GM19438 (cell line): ENCODE data around the gene LCN6.
"Not testable (repeated sequence)": the region's sequence is repeated elsewhere in the genome, so short reads cannot be mapped to it uniquely, and the experiment has no call there.

Experiments
- ATAC-seq: cut with Tn5 transposase; IDR thresholded peaks from one replicate; pipeline ENCODE4 v1.9.1; 2021; ENCODE audit warnings: low read depth; ENCODE audit not compliant: unreplicated experiment

Gene LCN6

DNA sequence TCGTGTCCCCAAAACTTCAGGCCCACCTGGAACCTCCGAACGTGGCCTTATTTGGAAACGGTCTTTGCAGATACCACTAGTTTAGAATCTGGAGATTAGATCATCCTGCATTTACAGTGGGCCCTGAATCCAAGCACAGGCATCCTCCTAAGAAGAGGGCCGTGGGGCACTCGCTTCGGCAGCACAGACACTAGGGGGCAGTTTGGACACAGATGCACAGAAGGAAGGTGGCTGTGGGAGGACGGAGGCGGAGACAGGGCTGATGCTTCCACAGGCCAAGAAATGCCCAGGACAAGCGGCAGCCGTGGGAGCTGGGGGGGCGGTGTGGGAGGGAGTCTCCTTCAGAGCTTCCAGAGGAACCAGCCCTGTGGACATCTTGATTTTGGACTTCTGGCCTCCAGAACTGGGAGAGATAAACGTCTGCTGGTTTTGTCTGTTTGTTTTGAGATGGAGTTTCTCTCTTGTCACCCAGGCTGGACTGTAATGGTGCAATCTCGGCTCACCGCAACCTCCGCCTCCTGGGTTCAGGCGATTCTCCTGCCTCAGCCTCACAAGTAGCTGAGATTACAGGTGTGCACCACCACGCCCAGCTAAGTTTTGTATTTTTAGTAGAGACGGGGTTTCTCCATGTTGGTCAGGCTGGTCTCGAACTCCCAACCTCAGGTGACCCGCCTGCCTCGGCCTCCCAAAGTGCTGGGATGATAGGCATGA, 12.7 kb upstream of the LCN6 start:
- not testable (repeated sequence) for ATAC-seq

DNA sequence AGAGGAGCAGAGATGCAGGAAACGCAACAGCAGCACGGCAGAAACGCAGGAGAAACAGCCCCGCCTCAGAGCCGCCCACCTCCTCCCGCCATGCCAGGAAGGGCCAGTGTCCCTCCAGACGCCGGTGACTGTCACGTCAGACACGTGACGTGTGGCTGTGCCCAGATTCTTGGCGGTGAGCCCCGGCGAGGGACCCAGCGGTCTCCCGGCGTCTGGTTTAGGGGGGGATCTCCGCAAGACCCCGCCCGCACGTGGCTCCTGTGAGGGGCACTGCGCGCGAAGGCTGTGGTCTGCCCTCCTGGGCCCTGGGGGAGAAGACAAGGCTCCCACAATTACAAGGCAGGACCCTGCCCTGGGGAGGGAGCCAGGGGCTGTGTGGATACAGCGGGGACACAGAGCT, 12.1 kb upstream of the LCN6 start:
- ATAC-seq: no peak

DNA sequence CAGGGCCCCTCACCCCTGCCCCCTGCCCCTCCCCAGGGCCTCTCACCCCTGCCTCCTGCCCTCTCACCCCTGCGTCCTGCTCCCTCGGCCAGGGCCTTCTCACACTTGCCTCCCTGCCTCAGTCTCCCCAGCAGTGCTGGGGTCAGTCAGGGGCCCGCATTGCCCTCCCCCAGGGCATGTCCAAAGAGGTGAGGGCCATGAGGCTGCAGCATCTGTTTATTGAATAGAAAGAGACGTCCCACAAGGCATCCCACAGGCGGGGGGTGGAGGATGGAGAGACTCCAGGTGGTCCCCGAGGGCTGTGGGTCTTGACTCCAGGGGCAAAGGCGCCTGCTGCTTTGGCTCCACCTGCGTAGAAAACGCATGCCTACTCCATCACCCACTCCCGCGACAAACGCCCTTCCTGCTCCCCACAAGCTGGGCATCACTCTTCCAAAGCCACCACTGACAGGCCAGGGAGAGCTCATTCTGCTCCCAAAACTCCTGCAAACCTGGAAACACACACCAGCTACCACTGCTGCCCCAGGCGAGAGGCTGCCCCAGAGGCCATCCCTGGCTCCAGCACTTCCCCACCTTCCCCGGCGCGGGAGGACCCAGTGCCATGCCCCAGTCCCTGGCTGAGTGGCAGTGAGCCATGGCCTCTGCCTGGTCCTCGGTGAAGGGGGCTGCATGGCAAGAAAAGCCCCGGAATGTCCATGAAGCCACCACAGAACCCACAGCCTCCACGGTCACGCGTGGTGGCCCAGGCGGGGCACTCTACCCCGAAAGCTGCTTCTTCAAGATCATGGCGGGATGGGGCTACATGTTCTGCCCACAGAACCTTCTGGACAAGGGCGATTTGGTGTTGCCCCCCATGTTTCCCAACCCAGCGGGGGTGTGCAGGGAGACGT, 11.4 kb upstream of the LCN6 start:
- ATAC-seq: no peak

DNA sequence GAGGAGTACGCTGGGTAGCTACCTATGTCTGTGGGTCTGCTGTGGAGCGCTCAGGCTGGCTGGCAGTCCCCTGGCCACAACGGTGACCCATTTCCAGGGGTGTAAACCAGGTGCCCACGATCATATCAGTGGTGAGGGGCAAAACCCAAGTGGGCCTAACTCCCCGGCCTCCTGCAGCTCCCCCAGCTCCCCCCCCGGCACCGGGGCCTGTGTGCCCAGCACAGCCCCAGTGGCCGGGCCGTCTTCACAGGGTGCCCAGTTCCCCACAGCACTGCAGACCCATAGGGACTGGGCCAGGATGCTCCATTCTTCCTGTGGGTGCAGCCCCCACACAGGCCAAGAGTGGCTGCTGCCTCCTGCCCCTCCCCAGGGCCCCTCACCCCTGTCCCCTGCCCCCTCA, 10.7 kb upstream of the LCN6 start:
- no peak for ATAC-seq

DNA sequence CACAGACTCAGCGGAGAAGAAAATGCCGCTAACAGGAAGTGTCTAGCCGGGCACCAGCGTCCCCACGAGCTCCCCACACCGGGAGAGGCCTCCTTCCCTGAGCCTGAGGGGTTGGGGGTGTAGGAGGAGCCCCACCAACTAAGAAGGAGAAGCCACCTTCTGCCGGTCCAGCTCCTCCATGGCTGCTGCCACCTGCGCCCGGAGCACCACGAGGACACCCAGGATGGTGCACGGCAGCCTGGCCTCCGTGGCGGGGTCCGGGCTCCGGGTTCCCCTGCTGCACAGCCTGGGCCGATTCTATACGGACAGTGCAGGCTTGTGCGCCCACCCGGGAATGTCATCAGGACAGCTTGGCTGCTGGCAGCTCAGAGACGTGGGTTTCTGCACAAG, 9.4 kb upstream of the LCN6 start:
- ATAC-seq: no peak

DNA sequence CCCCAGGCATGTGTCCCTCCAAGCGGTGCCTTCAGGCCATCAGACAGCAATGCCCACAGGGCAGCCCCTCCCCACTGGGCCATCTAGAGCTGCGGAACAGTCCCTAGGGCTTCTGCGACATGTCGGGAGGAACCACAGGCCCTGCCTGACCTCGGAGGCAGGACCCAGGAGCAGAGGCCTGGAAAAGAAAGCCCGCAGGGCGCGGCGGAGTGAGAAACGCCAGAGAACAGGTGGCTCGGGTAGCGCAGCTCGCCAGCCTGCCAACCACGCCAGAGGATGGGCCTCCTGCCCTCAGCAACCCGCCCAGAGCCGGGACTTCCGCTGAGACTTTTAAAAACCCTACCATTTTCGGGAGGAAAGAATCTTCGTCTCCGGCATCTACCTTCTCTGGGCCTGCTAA, 9.0 kb upstream of the LCN6 start:
- no peak for ATAC-seq

DNA sequence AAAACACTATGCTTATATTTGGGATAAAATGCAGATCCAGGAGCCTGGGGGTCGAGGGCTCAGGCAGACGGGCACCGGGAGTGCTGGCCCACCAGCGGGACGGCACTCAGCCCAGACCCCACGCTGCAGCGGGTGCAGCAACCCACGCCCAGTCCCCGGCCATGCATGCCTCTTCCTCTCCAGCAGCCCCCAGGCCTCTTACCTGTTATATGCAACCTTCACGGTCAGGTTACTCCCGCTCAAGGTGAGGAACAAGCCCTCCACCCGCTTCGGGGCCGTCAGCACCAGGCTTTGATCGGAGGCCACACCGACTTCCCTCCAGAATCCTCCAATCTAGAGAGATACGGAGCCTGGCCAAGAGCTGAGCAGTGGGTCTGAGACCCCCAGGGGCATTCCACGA, 8.5 kb upstream of the LCN6 start:
- no peak for ATAC-seq

DNA sequence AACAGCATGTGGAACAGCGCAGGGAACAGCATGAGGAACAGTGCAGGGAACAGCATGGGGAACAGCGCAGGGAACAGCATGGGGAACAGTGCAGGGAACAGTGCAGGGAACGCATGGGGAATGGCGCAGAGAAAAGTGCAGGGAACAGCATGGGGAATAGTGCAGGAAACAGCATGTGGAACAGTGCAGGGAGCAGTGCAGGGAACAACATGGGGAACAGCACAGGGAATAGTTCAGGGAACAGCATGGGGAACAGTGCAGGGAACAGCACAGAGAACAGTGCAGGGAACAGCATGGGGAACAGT, 7.8 kb upstream of the LCN6 start:
- ATAC-seq: no peak

DNA sequence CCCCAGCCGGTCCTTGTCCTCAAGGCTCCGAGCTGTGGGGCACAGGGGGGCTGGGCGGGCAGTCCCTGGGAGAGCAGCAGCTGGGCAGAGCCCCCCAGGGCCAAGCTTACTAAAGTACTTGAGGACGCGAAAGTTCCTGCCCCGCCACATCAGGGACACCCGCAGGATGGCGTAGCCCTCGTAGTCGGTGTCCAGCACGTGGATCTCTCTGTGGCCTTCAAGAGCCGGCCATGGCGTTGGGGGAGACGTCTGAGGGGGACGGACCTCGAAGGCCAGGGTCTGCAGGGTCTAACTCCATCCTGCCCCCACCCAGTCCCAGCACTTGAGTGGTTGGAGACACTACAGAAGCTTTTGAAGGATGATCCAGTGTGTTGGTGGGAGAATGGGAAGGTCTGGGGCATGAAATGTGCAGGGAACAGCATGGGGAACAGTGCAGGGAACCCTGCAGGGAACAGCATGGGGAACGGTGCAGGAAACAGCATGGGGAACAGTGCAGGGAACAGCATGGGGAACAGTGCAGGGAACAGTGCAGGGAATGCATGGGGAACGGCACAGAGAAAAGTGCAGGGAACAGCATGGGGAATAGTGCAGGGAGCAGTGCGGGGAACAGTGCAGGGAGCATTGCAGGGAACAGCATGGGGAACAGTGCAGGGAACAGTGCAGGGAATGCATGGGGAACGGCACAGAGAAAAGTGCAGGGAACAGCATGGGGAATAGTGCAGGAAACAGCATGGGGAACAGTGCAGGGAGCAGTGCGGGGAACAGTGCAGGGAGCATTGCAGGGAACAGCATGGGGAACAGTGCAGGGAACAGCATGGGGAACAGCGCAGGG, 7.2 kb upstream of the LCN6 start:
- not testable (repeated sequence) for ATAC-seq

DNA sequence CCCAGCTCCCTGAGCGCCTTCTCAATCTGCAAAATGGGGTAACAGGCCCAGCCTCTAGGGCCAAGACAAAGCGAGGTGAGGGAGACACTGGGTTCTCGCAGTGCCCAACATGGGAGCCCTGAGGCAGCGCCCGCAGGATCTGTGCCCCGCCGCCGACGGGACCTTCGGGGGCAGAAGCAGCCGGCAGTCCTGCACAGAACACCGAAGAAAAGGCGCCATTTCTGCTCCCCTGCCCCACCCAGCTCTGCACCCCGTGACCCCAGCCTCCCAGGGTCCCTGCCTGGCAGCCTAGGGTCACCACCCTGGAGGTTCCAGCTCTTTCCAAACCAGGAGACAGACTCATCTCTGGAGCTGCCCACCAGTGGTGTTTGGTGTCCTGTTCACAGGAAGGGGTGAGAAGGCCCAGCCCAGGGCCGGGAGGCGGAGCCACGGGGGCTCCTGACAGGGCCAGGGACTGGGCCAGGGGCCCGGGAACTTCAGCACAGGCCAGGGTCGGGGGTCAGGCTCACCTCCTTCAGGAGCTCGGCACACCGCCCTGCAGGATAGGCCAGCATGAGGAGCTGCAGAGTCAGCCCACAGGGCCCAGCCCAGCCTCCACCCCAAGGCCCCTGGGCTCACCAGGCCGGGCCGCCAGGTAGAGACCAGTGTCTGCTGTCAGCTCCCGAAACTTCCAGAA, 6.4 kb upstream of the LCN6 start:
- ATAC-seq: no peak

DNA sequence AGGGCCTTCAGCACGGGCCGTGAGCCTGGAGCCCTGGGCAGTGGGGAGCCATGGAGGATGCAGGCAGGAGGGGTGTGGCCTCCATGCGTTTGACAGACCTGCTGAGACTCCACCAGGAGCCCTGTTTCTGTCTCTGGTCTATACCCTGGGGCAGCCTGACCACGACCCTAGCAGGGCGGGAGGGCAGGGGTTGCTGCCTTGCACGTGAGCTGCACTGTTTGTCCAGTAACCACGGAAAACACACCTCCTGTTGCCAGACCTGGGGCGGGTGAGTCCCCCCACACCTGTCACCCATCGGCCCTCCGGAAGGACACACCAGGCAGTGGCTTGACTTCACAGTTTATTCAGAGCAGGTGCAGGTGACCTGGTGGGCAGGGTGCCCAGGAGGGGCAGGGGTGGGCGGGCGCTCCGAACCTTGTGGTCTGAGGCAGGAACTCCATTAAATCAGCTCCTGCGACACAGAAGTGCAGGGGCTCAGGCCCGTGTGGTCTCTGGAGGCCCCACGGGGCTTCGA, 5.8 kb upstream of the LCN6 start:
- no peak for ATAC-seq

DNA sequence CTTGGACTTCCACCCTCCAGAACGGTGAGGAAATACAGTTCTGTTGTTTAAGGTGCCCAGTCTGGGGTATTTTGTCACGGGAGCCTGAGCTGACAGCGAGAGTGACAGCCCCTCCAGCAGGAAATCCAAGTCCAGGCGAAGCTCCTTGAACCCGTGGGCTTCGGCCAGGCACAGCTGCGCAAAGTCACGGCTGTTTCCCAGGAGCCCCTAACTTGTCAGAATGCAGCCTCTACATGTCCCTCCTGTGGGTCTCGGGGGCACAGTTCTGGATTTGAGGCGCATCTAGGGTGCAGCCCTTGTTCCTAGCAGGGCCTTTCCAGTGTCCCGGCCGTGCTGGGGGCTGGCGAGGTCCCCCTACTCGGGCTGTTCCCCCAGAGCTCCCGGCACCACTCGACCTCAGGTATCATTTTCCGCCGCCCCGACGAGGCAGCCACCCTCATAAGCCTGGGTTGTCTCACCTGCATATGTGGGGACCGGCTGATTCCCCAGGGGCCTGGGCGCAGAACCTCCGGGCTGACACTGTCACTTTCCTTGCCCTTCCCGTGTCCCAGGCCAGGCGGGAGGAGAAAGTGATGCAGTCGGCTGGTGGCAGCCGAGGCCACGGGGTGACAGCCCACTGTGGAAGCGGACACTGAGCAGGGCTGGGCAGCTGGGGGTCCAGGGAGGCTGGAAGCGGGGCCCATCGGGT, 5.2 kb upstream of the LCN6 start:
- no peak for ATAC-seq

DNA sequence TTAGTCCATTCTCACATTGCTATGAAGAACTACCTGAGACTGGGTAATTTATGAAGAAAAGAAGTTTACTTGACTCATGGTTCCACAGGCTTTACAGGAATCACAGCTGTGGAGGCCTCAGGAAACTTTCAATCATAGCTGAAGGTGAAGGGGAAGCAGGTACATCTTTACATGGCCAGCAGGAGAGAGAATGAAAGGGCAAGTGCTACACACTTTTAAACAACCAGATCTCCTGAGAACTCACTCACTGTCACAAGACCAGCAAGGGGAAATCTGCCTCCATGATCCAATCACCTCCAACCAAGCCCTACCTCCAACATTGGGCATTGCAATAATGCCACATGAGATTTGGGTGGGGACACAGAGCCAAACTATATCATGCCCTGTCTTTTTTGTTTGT, 3.5 kb upstream of the LCN6 start:
- ATAC-seq: no peak

DNA sequence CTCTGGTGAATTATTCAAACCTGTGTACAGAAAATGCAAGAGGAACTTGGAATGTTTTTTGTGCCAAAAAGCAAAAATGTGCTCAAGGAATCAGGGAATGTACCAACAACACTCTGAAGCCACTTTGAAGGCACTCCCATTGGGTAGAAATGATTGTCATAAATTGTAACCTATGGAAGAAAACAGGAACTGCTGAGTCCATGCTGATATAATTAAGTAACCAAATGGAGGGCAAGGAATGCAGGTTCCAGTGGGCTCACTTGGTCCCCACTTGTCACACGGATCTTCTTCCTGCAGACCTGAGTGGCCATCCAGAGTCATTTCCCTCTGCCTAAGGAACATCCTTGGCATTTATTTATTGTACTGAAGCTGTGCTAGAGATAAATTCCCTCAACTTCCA, 2.9 kb upstream of the LCN6 start:
- no peak for ATAC-seq

DNA sequence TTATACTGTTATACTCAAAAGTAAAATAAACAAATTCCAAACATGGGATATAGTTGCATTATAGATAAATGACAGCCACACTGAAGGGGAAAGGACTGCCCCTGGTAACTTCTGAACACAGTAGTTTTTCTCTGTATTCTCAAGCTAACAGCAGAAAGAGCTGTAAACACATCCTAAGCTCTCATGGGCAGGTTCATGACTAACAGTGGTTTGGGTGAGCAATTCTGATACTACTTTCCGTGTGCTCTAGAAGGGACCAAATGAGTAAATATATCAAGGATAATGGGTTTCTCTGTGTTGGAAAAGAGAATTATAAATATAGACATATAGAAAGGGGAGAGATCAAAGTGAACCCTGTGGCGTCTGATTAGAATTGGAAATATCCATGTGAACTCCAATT, 2.2 kb upstream of the LCN6 start:
- no peak for ATAC-seq

DNA sequence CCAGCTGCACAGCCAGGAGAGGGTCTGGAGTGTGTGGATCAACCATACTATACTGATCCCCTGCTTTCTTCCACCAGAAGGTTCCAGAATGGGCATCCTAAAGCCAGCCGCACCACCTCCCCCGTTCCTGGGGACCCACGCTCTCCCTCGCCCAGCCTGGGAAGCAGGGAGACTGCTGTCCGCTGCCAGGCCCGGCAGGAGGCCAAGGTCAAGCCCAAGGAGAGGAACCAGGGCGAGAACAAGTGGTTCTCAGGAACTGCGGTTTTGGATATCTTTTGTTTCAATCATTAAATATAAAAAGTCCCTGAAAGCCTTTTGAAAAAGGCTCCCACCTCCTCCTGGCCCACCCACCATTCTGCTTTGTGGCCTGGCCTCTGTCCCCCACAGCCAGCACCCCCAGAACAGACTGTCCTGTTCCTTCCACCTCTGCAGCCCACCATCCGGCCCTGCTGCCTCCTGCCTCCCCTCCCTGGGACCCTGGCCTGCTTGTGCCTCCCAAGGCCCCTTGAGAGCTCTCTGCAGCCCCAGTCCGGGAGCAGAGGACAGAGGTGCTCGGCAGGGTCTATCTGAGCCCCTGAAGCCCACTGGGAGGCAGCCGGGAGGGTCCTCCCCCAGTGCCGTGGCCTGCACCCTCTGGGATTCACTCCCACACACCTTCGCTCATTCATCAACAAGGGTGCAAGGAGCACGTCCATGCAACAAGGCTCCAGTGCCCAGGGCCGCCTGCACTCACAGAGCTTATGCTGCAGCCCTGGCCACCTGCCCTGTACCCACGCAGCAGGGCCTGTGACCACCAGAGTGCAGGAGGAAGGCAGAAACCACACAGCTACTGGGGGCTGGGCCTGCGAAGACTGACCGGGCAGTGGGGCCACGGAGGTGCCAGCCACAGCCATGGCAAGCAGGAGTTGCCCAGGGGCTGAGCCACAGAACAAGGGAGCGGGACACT, 614 bp upstream of the LCN6 start:
- ATAC-seq: no peak

DNA sequence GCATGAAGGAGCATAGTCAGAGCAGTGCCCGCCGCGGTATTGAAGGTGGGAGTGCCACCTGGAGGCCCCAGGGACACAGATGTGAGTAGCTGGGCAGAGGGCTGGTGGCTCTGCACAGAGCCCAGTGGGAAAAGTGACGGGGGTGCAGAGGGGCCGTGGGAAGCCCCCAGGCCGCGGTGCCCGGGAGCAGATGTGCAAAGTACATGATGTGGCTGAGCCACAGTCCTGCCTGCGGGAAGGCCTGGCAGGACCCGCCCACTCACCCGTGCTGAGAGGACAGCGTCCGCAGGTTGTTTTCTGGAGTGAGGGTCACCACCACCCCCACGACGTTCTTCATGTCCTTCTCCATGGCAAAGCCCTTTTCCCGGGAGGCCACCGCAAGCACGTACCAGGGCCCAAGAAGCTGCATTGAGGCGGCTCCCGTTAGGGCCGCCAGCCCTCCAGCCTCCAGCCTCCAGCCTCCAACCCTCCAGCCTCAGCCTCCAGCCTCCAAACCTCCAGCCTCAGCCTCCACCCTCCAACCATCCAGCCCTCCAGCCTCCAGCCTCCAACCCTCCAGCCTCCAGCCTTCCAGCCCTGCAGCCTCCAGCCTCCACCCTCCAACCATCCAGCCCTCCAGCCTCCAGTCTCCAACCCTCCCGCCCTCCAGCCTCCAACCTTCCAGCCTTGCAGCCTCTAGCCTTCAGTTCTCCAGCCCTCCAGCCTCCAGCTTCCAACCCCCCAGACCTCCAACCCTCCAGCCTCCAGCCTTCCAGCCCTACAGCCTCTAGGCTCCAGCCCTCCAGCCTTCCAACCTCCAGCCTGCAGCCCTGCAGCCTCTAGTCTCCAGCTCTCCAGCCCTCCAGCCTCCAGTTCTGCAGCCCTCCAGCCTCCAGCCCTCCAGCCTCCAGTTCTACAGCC, 914 bp downstream of the LCN6 start:
- ATAC-seq: no peak

DNA sequence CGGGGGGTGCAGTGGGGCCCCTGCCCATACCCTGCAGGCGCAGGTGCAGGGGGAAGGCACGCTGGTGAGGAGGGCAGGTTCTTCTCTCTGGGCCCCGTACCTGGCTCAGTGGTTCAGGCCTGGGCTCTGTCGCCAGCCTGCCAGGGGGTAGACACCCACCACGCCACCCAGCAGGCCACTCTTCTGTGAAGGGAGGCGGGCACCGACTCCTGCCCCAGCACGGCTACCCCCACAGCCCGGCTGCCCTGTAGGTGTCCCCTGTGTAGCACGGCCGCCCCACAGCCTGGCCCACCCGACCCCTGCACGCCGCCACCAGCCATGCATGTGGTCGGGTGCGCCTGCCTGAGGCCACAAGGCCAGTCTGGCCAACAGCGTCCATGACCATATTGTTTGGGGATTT, 1.7 kb downstream of the LCN6 start:
- no peak for ATAC-seq
